ENCODE data around the gene MGAT3.

Gene MGAT3

GRCh38 chr22:39429916-39430575 lies 26.8 kb upstream of the MGAT3 start:
- no peak for DNase-seq

GRCh38 chr22:39430576-39431150 lies 26.1 kb upstream of the MGAT3 start:
- DNase-seq, result no peak

- no peak for DNase-seq
Measured at GRCh38 chr22:39431216-39431801, 25.5 kb upstream of the MGAT3 start.

GRCh38 chr22:39431821-39432251 lies 25.0 kb upstream of the MGAT3 start:
- DNase-seq, result no peak

- DNase-seq, result no peak
Measured at GRCh38 chr22:39432361-39432811, 24.4 kb upstream of the MGAT3 start.

GRCh38 chr22:39433476-39434242 lies 23.2 kb upstream of the MGAT3 start:
- DNase-seq, result no peak

GRCh38 chr22:39434243-39434653 lies 22.6 kb upstream of the MGAT3 start:
- DNase-seq, result no peak

GRCh38 chr22:39434721-39435120 lies 22.1 kb upstream of the MGAT3 start:
- DNase-seq, result no peak

- DNase-seq, result no peak
Measured at GRCh38 chr22:39435616-39436015, 21.2 kb upstream of the MGAT3 start.

GRCh38 chr22:39437791-39438704 lies 18.8 kb upstream of the MGAT3 start:
- no peak for DNase-seq

GRCh38 chr22:39439170-39439569 lies 17.6 kb upstream of the MGAT3 start:
- no peak for DNase-seq

GRCh38 chr22:39443398-39443797 lies 13.4 kb upstream of the MGAT3 start:
- no peak for DNase-seq

GRCh38 chr22:39444247-39444800 lies 12.5 kb upstream of the MGAT3 start:
- DNase-seq, result no peak

GRCh38 chr22:39444937-39445465 lies 11.8 kb upstream of the MGAT3 start:
- DNase-seq, result no peak

GRCh38 chr22:39445678-39446077 lies 11.1 kb upstream of the MGAT3 start:
- no peak for DNase-seq

GRCh38 chr22:39446239-39446721 lies 10.5 kb upstream of the MGAT3 start:
- no peak for DNase-seq

- DNase-seq, result no peak
Measured at GRCh38 chr22:39448205-39449054, 8.4 kb upstream of the MGAT3 start.

- DNase-seq, result no peak
Measured at GRCh38 chr22:39449708-39450107, 7.1 kb upstream of the MGAT3 start.

- DNase-seq, result no peak
Measured at GRCh38 chr22:39450258-39450955, 6.4 kb upstream of the MGAT3 start.

GRCh38 chr22:39452740-39453040 lies 4.1 kb upstream of the MGAT3 start:
- no peak for DNase-seq
